GM19351 (cell line): ENCODE results near the gene FUCA1.
"Not testable (repeated sequence)": the region's sequence is repeated elsewhere in the genome, so short reads cannot be mapped to it uniquely, and the experiment has no call there.

ENCODE experiments used
- ATAC-seq: cut with Tn5 transposase; IDR thresholded peaks from one replicate; pipeline ENCODE4 v1.9.1; 2021; ENCODE audit warnings: mild to moderate bottlenecking, moderate library complexity; ENCODE audit not compliant: unreplicated experiment

Gene FUCA1

DNA sequence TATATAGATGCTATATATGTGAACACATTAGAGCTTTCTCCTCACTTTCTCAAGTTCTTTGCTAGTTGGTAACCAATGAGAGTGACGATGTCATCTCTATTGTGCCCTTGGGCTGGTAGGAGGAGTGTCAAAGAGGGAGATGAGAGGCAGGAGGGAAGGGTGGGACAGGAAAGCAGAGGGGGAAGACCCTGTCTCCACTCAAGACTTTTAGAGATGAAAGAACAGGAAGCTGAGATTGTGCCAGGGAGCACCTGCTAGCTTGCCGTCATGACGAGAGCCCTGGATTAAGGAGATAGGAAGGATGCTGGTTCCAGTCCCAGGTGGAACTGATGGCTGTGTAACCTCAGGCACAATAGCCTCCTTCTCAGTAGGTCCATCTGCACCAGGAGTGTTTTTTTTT lies 28.4 kb upstream of the FUCA1 start:
- ATAC-seq, result no peak

DNA sequence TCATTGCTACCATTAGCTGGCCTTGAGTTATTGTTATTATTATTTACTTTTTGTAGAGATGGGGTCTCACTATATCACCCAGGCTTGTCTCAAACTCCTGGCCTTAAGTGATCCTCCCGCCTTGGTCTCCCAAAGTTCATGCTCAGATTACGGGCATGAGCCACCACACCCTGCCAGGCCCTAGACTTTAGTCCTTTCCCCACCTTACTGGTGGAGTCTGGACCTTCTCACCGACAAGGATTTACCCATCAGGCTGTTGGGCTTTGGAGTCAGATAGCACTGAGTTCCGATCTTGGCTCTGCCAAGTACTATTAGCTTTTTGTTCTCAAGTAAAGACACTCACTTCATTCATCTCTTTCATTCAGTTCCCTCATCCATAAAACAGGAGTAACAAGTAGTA lies 27.9 kb upstream of the FUCA1 start:
- no peak for ATAC-seq

DNA sequence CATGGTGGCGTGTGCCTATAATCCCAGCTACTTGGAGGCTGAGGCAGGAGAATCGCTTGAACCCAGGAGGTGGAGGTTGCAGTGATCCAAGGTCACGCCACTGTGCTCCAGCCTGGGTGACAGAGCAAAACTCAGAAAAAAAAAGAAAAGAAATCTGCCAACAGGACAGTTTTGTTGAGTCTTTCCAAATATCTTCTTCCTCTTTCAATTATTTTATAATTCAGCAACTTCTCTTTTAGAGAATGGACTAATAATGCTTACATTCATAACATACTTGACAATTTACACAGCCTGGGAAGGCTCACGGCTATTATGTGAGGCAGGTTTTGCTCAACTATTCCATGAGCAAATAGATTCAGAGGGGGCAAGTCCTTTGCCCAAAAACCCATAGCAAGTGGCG lies 27.0 kb upstream of the FUCA1 start:
- ATAC-seq, result no peak

DNA sequence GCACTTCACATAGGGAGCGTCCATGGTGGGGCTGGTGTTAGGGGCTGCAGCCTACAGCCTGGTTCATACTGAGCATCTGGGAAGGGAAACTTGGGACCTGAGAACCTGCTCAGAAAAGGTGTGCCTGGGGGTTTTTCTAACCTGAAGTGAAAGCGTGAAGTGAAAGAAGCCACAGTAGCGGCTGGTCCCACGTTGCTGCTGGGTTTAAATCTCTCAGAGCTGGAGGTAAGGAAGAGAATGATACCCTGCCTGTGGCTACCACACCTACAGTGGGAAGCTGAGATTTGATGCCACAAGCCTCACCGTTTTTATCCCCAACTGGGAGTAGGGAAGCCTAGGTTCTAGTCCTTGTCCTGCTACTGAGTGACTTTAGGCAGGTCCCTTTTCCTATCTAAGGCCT lies 21.0 kb upstream of the FUCA1 start:
- ATAC-seq, result no peak

DNA sequence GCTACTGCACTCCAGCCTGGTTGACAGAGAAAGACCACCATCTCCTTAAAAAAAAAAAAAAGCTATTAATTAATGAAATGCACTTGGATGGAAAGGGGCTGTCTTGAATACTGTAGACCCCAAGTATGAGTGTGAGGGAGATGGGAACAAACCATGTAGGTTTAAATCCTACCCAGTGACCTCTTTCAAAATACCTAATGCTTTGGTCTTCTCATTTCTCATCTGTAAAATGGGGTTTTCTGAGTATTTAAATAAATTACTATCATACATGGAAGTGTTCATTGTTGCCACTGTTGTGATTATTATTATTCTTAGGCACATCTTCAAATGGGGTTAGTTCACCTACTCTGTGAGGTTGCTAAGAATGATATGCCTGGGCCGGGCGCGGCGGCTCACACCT lies 17.1 kb upstream of the FUCA1 start:
- ATAC-seq, result no peak

DNA sequence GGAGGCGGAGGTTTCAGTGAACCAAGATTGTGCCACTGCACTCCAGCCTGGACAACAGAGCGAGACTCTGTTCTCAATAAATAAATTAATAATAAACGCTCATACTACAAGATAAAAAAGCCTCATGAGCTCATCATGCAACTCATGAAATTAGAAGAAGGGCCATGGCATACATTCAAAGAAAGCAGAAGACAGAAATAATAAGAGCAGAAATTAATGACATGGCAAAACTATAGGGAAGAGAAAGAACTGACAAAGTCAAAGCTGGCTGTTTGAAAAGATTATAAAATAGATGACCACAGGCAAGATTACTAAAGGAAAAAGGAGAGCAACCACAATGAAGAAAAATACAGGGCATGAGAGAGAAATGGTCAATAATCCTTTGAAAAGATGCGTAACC lies 14.7 kb upstream of the FUCA1 start:
- no peak for ATAC-seq

DNA sequence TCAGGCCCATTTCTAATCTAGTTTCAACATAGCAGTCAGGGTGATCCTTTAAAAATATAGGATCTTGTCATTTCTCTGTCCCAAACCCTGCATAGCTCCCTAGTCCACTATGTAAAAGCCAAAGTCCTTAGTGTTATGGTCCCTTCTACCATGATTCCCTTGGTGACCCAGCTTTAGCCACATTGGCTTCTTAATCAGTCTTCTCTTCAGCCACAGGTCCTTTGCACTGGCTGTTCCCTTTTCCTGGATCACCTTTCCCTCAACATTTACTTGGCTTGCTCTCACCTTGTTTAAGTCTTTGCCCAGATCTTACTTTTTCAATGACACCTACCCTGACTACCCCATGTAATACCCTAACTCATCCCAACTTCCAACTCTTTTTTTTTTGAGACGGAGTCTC lies 11.7 kb upstream of the FUCA1 start:
- no peak for ATAC-seq

DNA sequence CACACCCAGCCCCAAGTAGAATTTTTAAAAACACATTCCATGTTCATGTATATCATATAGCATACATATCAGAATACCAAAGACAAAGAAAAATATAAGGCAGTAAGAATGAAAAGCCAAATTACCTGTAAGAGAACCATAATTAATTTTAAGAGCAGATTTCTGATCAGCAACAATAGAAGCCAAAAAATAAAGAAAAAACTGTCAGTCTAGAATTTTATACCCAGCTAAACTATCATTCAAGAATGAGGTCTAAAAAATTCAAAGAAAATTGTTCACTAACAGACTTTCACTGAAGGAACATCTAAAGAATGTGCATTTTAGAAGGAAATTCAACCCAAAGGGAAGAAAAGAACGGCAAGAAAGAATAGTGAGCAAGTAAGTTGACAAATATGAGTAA lies 10.6 kb upstream of the FUCA1 start:
- no peak for ATAC-seq

DNA sequence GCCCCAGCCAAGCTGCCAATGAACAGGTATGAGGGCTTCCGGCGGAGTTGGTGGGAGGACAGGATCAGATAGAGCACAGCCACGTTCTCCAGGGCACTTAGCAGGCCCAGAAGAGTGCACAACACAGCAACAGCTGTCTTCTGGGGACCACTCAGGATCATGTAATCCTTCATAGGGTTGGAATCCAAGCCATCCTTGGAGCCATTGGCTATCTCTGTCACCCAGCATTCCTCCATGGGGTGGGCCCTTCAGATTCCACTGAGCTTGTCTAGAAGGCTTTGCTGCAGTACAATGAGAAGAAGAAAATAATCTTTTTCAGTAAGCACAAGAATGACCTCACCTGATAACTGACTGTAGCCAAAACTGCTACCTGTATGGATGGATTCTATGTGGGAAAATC lies 7.3 kb upstream of the FUCA1 start:
- ATAC-seq, result no peak

DNA sequence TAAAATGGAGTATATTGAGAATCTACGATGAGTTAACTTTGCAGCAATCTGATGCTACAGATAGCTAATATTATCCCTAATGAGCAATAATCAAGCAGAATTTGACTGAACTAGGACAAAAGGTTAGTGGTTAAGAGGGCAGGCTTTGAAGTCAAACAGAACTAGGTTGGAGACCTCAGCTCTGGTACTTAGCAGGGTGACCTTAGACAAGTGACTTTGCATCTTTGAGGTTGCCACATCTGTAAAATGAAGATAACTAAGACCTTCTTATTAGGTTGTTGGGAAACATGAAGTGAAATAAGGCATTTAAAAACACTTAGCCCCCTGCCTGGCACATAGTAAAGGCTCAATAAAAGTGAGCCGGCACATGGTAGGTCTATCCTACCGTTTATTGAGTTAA lies 4.3 kb upstream of the FUCA1 start:
- no peak for ATAC-seq

DNA sequence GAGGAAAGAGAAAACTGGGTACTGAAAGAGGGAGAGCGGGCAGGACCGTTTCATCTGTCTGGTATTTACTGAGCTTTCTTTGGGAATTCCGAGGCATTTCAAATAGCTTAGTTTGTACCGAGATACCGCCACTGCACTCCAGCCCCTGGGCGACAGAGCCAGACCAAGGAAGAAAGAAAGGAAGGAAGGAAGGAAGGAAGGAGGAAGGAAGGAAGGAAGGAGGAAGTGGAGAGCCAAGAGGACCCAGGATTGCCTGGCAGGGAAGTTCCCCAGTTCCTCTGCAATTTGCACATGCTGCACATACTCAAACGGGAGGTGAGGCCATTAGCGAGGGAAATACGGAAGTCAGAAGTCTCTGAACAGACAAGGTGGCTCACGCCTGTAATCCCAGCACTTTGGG lies 961 bp upstream of the FUCA1 start:
- ATAC-seq, result no peak

DNA sequence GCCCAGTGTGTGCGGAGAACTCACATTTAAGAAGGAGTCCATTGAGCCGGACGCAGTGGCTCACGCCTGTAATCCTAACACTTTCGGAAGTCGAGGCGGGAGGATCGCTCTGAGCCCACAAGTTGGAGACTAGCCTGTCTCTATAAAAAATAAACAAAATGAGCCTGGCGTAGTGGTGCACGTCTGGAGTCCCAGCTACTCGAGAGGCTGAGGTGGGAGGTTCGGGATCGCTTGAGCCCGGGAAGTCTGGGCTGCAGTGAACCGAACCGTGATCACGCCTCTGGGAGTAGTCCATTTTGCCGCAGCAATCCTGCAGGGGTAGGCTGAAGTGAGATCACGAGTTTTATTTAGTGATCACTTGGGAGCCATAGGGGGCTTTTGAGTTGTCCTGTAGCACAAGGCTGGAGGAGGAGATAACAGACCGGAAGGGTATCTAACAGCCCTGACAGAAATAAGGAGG lies 497 bp upstream of the FUCA1 start:
- no peak for ATAC-seq

DNA sequence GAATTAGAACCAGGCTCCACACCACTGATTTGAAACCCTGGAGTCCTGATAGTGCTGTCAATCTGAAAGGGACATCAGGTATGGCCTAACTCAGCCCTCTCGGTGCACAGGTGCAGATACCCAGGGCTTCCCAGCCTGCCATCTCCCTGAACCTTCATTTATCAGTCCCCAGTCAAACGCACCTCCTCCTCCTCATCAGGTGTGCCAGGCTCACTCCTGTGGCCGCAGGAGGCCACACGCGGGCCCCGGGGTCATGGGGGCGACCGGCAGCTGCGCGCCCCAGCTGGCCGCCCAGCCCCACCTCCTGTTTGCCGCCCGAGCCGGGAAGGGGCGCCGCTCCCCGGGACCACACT lies 572 bp downstream of the FUCA1 start:
- no peak for ATAC-seq

DNA sequence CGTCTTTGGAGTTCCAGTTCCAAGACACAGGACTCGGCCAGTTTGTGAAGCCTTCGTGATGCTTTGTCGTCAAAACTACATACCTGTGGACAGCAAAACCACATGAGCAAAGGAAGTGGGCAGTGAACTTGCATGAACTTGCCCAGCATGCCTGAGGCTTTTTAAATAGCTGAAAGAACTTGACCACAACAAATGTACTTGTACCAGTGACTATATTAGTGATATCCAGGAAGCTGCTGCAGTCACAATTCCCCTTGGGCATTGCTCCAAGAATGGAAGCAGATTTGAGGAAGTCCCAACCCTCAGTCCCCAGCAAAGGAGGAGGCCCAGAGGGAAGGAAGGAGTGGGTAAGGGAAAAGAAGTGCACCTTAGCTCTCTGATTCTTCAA lies 2.6 kb downstream of the FUCA1 start:
- ATAC-seq, result no peak

DNA sequence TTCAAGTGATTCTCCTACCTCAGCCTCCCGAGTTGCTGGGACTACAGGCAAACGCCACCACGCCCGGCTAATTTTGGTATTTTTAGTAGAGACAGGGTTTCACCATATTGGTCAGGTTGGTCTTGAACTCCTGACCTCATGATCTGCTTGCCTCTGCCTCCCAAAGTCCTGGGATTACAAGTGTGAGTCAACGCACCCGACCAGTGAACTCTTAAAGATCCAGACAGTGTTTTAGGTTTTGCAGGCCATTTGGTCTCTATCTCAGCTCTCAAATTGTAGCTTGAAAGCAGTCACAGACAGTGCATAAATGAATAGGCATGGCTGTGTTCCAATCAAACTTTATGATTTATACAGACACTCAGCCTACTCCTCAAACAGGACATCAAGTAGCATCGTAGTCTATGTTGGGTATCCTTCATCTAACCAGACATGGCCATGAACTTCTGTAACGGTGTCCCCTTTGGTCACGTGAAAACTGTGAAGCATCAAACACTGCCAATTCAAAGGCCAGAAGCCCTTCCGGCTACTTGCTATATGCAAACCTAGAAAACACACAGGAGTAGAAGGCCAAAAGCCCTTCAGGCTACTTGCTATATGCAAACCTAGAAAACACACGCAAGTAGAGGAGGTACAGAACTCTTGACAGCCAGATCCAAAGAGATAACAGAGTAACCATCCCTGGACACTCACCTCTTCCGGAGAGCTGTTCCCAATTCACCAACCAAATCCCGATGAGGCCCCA lies 3.1 kb downstream of the FUCA1 start:
- ATAC-seq, result no peak

DNA sequence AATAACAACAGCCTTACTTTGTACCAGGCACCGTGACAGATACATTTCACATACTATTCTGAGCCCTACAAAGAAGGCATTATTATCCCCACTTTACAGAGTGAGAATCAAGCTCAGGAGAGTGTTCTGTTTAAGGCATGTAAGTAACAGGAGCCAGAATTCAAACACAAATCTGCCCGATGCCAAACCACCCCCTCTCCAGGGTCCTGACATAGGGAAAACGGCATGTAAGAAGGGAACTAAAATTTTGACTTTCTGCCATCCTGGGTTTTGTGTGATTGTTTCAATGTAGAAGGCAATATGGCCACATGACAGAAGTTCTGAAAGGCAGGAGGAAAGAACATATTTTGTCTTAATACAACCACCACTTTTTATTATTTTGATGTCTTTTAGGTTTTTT lies 5.5 kb downstream of the FUCA1 start:
- ATAC-seq, result no peak

DNA sequence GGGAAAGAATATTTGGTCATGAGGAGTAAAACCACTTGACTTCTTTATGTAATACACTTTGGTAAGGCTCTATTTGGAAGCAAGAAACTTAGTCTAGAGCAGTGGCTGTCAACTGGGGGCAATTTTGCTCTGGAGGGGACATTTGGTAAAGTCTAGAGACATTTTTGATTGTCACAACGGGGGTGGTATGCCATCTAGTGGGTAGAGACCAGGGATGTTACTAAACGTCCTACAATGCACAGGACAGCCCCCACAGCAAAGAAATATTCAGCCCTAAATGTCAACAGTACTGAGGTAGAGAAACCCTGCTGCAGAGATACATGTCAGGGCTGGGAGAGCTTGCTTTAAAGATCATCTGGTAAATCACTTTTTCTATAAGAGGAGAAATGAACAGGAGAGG lies 13.5 kb downstream of the FUCA1 start:
- no peak for ATAC-seq

DNA sequence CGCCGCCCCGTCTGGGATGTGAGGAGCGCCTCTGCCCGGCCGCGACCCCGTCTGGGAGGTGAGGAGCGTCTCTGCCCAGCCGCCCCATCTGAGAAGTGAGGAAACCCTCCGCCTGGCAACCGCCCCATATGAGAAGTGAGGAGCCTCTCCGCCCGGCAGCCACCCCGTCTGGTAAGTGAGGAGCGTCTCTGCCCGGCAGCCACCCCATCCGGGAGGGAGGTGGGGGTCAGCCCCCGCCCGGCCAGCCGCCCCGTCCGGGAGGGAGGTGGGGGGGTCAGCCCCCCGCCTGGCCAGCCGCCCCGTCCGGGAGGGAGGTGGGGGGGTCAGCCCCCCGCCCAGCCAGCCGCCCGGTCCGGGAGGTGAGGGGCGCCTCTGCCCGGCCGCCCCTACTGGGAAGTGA lies 15.0 kb downstream of the FUCA1 start:
- ATAC-seq, result not testable (repeated sequence)

DNA sequence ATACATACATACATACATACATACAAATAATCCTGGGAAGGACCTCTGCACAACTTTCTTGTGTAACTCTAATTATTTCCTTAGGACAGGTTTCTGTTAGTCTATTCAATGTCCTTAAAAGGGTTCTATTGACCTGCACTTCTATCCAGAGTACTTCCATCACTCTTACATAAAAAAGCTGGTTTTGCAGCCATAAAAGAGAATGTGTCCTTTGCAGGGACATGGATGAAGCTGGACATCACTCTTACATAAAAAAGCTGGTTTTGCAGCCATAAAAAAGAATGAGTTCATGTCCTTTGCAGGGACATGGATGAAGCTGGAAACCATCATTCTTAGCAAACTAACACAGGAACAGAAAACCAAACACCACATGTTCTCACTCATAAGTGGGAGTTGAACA lies 16.7 kb downstream of the FUCA1 start:
- ATAC-seq, result not testable (repeated sequence)

DNA sequence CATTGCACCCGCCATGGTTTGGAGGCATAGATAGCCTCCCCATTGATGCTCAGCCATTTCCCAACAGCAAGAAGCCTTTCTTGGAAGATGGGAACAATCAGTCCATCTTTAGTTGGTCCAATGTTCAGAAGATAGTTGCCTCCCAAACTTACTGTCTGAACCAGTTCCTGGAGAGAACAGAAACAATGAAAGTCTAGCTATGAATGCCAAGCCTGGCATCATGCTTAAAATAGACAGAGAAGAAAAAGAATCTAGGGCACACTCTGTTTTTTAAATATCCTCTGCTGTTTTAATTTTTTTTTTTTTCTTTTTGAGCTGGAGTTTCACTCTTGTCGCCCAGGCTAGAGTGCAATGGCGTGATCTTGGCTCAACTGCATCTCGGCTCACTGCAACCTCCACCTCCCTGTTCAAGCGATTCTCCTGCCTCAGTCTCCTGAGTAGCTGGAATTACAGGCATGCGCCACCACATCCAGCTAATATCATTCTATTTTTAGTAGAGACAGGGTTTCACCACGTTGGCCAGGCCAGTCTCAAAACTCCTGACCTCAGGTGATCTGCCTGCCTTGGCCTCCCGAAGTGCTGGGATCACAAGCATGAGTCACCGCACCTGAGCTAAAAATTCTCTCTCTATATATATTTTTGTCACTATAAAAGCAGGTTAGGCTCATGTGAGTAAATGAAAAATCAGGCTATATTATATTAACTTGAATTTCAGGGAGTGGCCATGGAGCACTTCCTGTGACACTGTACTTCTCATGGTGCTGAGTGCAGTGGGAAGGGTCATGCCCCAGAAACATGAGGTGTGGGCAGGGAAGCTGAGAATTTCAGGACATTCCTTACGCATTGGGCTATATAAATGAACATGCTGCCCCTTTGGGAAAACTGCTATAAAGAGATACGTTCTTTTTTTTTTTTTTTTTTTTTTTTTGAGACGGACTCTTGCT lies 19.1 kb downstream of the FUCA1 start:
- ATAC-seq, result no peak

DNA sequence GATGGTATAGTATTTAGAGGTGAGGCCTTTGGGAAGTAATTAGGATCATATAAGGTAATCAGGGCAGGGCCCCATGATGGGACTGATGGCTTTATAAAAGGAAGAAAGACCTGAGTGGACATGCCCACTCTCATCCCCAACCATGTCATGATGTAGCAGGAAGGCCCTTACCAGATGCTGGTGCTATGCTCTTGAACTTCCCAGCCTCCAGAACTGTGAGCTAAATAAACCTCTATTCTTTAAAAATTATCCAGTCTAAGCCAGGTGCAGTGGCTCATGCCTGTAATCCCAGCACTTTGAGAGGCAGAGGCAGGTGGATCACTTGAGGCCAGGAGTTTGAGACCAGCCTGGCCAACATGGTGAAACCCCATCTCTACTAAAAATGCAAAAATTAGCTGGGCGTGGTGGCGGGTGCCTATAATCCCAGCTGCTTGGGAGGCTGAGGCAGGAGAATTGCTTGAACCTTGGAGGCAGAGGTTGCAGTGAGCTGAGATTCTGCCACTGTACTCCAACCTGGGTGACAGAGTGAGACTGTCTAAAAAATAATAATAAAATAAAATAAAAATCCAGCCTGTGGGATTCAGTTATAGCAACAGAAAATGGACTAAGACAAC lies 20.5 kb downstream of the FUCA1 start:
- ATAC-seq, result not testable (repeated sequence)

DNA sequence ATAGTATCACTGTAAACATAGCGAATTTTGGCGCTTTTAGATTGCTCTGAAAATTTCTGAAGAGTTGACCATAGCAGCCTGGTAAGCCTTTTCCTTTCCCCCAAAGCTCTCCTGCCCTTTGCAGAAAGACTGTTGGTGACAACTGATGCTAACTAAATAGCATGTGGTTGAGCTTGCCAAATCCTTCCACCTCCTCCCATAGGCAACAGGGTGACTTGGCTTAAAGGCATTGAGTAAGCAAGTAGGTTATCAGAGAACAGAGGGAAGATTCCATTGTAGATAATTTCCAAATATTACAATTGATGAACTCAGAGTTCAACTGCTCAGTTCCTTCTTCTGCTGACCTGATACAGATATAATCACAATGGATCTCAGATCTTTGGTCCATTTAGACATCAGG lies 22.9 kb downstream of the FUCA1 start:
- ATAC-seq, result no peak
